ENCODE data around the gene FOXD4L1. TPM values are rescaled to one million over a fixed set of nuclear protein-coding genes. Genes with fewer than 3 reads are reported as not detected.
"Not testable (repeated sequence)": the region's sequence is repeated elsewhere in the genome, so short reads cannot be mapped to it uniquely, and the experiment has no call there.

FOXD4L1 gene
- polyA plus RNA-seq: not detected

GRCh38 chr2:113498365-113498764 is at the start of gene FOXD4L1:
TSS of gene FOXD4L1 (plus strand) at chr2:113498665. CDS start at chr2:113499257, 592 bp downstream.
- not testable (repeated sequence) for H3K9me3 Mint-ChIP-seq, H3K36me3 Mint-ChIP-seq
- Mint-ChIP-seq H3K27ac (peak within 1 kb of the TSS in 2 of 3 donors; percentile 63 to 75), H3K4me3 (peak within 1 kb of the TSS in 2 of 4 donors; percentile 29 to 49), H3K27me3 (peaks cover 18% of the 10 kb centered on the region), H3K4me1 (peaks cover 0 to 11% (median 5%) of the 10 kb centered on the region in 3 donors)

- not testable (repeated sequence) for H3K9me3 Mint-ChIP-seq, H3K27ac Mint-ChIP-seq, H3K4me1 Mint-ChIP-seq, H3K4me3 Mint-ChIP-seq, H3K36me3 Mint-ChIP-seq, H3K27me3 Mint-ChIP-seq
Measured at GRCh38 chr2:113465770-113466169, 32.7 kb upstream of the FOXD4L1 start.

GRCh38 chr2:113476688-113477368 is 21.6 kb upstream of the FOXD4L1 start:
- not testable (repeated sequence) for H3K4me3 Mint-ChIP-seq, H3K36me3 Mint-ChIP-seq, H3K27me3 Mint-ChIP-seq, H3K4me1 Mint-ChIP-seq, H3K9me3 Mint-ChIP-seq, H3K27ac Mint-ChIP-seq

GRCh38 chr2:113496527-113496926 is 1.9 kb upstream of the FOXD4L1 start:
- H3K4me3 Mint-ChIP-seq, H3K36me3 Mint-ChIP-seq, H3K27me3 Mint-ChIP-seq, H3K27ac Mint-ChIP-seq, H3K4me1 Mint-ChIP-seq, H3K9me3 Mint-ChIP-seq: not testable (repeated sequence)

GRCh38 chr2:113499019-113499885 is 787 bp downstream of the FOXD4L1 start:
- peak overlapping the region in 2 of 4 donors; percentile 29 to 49 for H3K4me3 Mint-ChIP-seq
- H3K36me3 Mint-ChIP-seq, H3K9me3 Mint-ChIP-seq: not testable (repeated sequence)
- peaks cover 0 to 11% (median 5%) of the 10 kb centered on the region in 3 donors for H3K4me1 Mint-ChIP-seq
- H3K27me3 Mint-ChIP-seq: peaks cover 20% of the 10 kb centered on the region
- peak overlapping the region in 1 of 3 donors; percentile 75 for H3K27ac Mint-ChIP-seq

- Mint-ChIP-seq H3K27ac (peak overlapping the region in 1 of 3 donors; percentile 75), H3K4me1 (peaks cover 0 to 11% (median 5%) of the 10 kb centered on the region in 3 donors), H3K27me3 (peaks cover 22% of the 10 kb centered on the region), H3K4me3 (peak overlapping the region in 1 of 4 donors; percentile 73)
- H3K36me3 Mint-ChIP-seq, H3K9me3 Mint-ChIP-seq: not testable (repeated sequence)
Measured at GRCh38 chr2:113499886-113500722, 1.6 kb downstream of the FOXD4L1 start.

- Mint-ChIP-seq H3K4me1 (peaks cover 0 to 11% (median 5%) of the 10 kb centered on the region in 3 donors), H3K27ac (peak overlapping the region in 1 of 3 donors; percentile 75), H3K4me3 (peak overlapping the region in 1 of 4 donors; percentile 73), H3K27me3 (peaks cover 22% of the 10 kb centered on the region)
- not testable (repeated sequence) for H3K9me3 Mint-ChIP-seq, H3K36me3 Mint-ChIP-seq
Measured at GRCh38 chr2:113500723-113501038, 2.2 kb downstream of the FOXD4L1 start.

- H3K9me3 Mint-ChIP-seq, H3K36me3 Mint-ChIP-seq: not testable (repeated sequence)
- peak overlapping the region in 2 of 3 donors; percentile 78 to 88 for H3K27ac Mint-ChIP-seq
- H3K4me3 Mint-ChIP-seq: peak overlapping the region in 3 of 4 donors; percentile 69 to 87 (median 80)
- H3K27me3 Mint-ChIP-seq: peaks cover 22% of the 10 kb centered on the region
- H3K4me1 Mint-ChIP-seq: peaks cover 0 to 11% (median 5%) of the 10 kb centered on the region in 3 donors
Measured at GRCh38 chr2:113502216-113503093, 4.0 kb downstream of the FOXD4L1 start.

GRCh38 chr2:113503094-113504042 is 4.9 kb downstream of the FOXD4L1 start:
- H3K27ac Mint-ChIP-seq: peak overlapping the region in 2 of 3 donors; percentile 81 to 88
- H3K4me3 Mint-ChIP-seq: peak overlapping the region in 3 of 4 donors; percentile 69 to 87 (median 80)
- peaks cover 22% of the 10 kb centered on the region for H3K27me3 Mint-ChIP-seq
- H3K4me1 Mint-ChIP-seq: peaks cover 0 to 11% (median 5%) of the 10 kb centered on the region in 3 donors
- H3K36me3 Mint-ChIP-seq, H3K9me3 Mint-ChIP-seq: not testable (repeated sequence)

- peak overlapping the region in 3 of 4 donors; percentile 52 to 83 (median 82) for H3K4me3 Mint-ChIP-seq
- H3K27me3 Mint-ChIP-seq: peaks cover 22% of the 10 kb centered on the region
- H3K9me3 Mint-ChIP-seq, H3K36me3 Mint-ChIP-seq: not testable (repeated sequence)
- peak overlapping the region in 1 of 3 donors; percentile 53 for H3K27ac Mint-ChIP-seq
- H3K4me1 Mint-ChIP-seq: peaks cover 0 to 11% (median 5%) of the 10 kb centered on the region in 3 donors
Measured at GRCh38 chr2:113504081-113504480, 5.6 kb downstream of the FOXD4L1 start.

GRCh38 chr2:113507394-113508140 is 9.1 kb downstream of the FOXD4L1 start:
- H3K4me1 Mint-ChIP-seq, H3K27me3 Mint-ChIP-seq, H3K27ac Mint-ChIP-seq, H3K9me3 Mint-ChIP-seq, H3K4me3 Mint-ChIP-seq, H3K36me3 Mint-ChIP-seq: not testable (repeated sequence)

GRCh38 chr2:113508187-113508586 is 9.7 kb downstream of the FOXD4L1 start:
- not testable (repeated sequence) for H3K36me3 Mint-ChIP-seq, H3K27ac Mint-ChIP-seq, H3K4me1 Mint-ChIP-seq, H3K9me3 Mint-ChIP-seq, H3K27me3 Mint-ChIP-seq, H3K4me3 Mint-ChIP-seq

- H3K27ac Mint-ChIP-seq, H3K4me1 Mint-ChIP-seq, H3K4me3 Mint-ChIP-seq, H3K36me3 Mint-ChIP-seq, H3K9me3 Mint-ChIP-seq, H3K27me3 Mint-ChIP-seq: not testable (repeated sequence)
Measured at GRCh38 chr2:113510913-113511312, 12.4 kb downstream of the FOXD4L1 start.

All from IgD-negative memory B cell (primary cell).